Osteoblast (primary cell): Measurements from ENCODE around the gene EPHA10. TPM values are rescaled to one million over a fixed set of nuclear protein-coding genes. Genes with fewer than 3 reads are reported as not detected.

Experiments used
- DNase-seq: peaks from one replicate; pipeline ENCODE4 v3.0.0; 2011; ENCODE audit warnings: low spot score, mixed read lengths; ENCODE audit not compliant: insufficient read length; ENCODE audit errors: missing footprints
- H2AFZ ChIP-seq: 2 replicates; pipeline ENCODE4 v1.6.0; 2011; ENCODE audit warnings: mild to moderate bottlenecking, low read length
- H3K27ac ChIP-seq: 2 replicates; pipeline ENCODE4 v1.5.1; 2011; ENCODE audit warnings: mild to moderate bottlenecking, low read depth, low read length, moderate library complexity
- H3K27me3 ChIP-seq: 2 replicates; pipeline ENCODE4 v1.6.0; 2012; ENCODE audit warnings: mild to moderate bottlenecking, control low read depth, inconsistent platforms, low read length, moderate library complexity; ENCODE audit not compliant: insufficient read depth
- H3K36me3 ChIP-seq: 2 replicates; pipeline ENCODE4 v1.5.1; 2011; ENCODE audit warnings: mild to moderate bottlenecking, low read length, control low read depth, moderate library complexity; ENCODE audit not compliant: insufficient read depth
- H3K4me1 ChIP-seq: 2 replicates; pipeline ENCODE4 v1.5.1; 2011; ENCODE audit warnings: mild to moderate bottlenecking, low read length, control low read depth, moderate library complexity; ENCODE audit not compliant: insufficient read depth
- H3K4me2 ChIP-seq: 2 replicates; pipeline ENCODE4 v1.6.0; 2011; ENCODE audit warnings: mild to moderate bottlenecking, low read length; ENCODE audit not compliant: insufficient read depth
- H3K4me3 ChIP-seq: fragments of 200-600 bp; sonication (generic); 3 replicates; pipeline ENCODE4 v1.5.1; 2012; ENCODE audit warnings: mild to moderate bottlenecking, low read length, inconsistent platforms; ENCODE audit not compliant: insufficient read depth
- H3K79me2 ChIP-seq: 2 replicates; pipeline ENCODE4 v1.6.0; 2012; ENCODE audit warnings: mild to moderate bottlenecking, low read length, control low read depth, inconsistent platforms; ENCODE audit not compliant: insufficient read depth
- H3K9me3 ChIP-seq: 2 replicates; pipeline ENCODE4 v1.5.1; 2011; ENCODE audit warnings: low read depth, low read length, control low read depth
- H4K20me1 ChIP-seq: 2 replicates; pipeline ENCODE4 v1.6.0; 2012; ENCODE audit warnings: mild to moderate bottlenecking, low read length, control low read depth; ENCODE audit not compliant: insufficient read depth
- CTCF ChIP-seq: IDR thresholded peaks from 2 replicates; pipeline ENCODE4 v1.5.1; 2011; ENCODE audit warnings: mild to moderate bottlenecking, low read depth, low read length, moderate library complexity; ENCODE audit errors: extremely low read depth
- total RNA-seq: library from RNA; depleted of rRNA; stranded (reverse); fragments of >200 nt; gene quantifications from 2 replicates; pipeline ENCODE4 v1.2.3, GENCODE V29; 2012

The EPHA10 gene
- total RNA-seq, result not detected in 2 replicates

- Histone ChIP-seq H3K27ac (no peak within 1 kb of the TSS), H2AFZ (no peak within 1 kb of the TSS), H3K79me2 (no peaks in the 10 kb centered on the region), H3K4me2 (no peak within 1 kb of the TSS), H3K9me3 (no peaks in the 10 kb centered on the region), H3K4me1 (no peaks in the 10 kb centered on the region), H3K36me3 (no peaks in the 10 kb centered on the region), H3K27me3 (peaks cover 51% of the 10 kb centered on the region), H4K20me1 (no peaks in the 10 kb centered on the region), H3K4me3 (no peak within 1 kb of the TSS)
- TF ChIP-seq CTCF, result no peak
- no peak for DNase-seq
These were observed at the start of gene EPHA10 for GRCh38 chr1:37764888-37765441. TSS of gene EPHA10 (minus strand) at chr1:37765120. CDS start at chr1:37765066, 54 bp downstream.

DNA sequence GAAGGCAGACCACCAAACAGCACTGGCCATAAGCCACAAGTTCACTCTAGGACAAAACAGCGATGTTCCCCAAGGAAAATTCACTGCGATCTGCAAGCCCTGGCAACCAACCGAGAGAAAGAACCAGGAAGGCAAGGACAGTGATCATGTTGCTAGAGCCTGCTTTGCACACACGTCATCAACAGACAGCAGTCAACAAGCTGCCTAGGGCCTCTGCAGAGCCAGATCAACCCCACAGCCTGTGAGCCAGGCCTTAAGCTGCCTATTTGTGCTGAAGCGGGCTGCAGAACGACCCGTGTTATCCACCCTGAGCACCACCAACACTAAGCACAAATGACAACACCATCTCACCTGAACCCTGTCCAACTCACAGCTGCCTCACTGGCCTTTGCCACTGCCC lies 49.3 kb upstream of the EPHA10 start:
- peaks cover 45% of the 10 kb centered on the region for H3K36me3 ChIP-seq
- no peak overlapping the region for H2AFZ ChIP-seq
- peaks cover 18% of the 10 kb centered on the region for H3K4me1 ChIP-seq
- no peak overlapping the region for H3K4me2 ChIP-seq
- H3K27ac ChIP-seq, result no peak overlapping the region
- no peaks in the 10 kb centered on the region for H3K9me3 ChIP-seq
- no peaks in the 10 kb centered on the region for H3K27me3 ChIP-seq
- no peak overlapping the region for H3K4me3 ChIP-seq
- peaks cover 37% of the 10 kb centered on the region for H3K79me2 ChIP-seq
- no peak for TF ChIP-seq CTCF
- DNase-seq, result no peak
- H4K20me1 ChIP-seq, result peaks cover 23% of the 10 kb centered on the region

- no peak overlapping the region for H3K27ac ChIP-seq
These were observed 48.7 kb upstream of the EPHA10 start for GRCh38 chr1:37813529-37814145.

More at GRCh38 chr1:37813529-37814145, 48.7 kb upstream of the EPHA10 start:
- no peak for TF ChIP-seq CTCF
- DNase-seq, result no peak
- Histone ChIP-seq H3K4me2 (no peak overlapping the region), H3K79me2 (peaks cover 37% of the 10 kb centered on the region), H4K20me1 (peaks cover 23% of the 10 kb centered on the region), H3K27me3 (no peaks in the 10 kb centered on the region), H3K4me3 (no peak overlapping the region), H3K4me1 (peaks cover 21% of the 10 kb centered on the region), H3K36me3 (peaks cover 41% of the 10 kb centered on the region), H2AFZ (no peak overlapping the region), H3K9me3 (no peaks in the 10 kb centered on the region)
